MM.1S (cell line): Measurements from ENCODE around the gene NGB.

Experiments
- CTCF ChIP-seq: fragments of 300-600 bp; sonication (generic); IDR thresholded peaks from 2 replicates; pipeline ENCODE4 v1.5.1; 2016; ENCODE audit warnings: antibody characterized with exemption, low read length, mixed read lengths
- EZH2 ChIP-seq: fragments of 300-600 bp; sonication (generic); optimal IDR thresholded peaks from 2 replicates; pipeline ENCODE3; 2017; ENCODE audit warnings: low read depth, mild to moderate bottlenecking, antibody characterized with exemption, low read length, mixed read lengths

GRCh38 chr14:77258566-77258965 lies 12.4 kb downstream of the NGB start:
- TF ChIP-seq EZH2 (no peak), CTCF (no peak)
